KMS-11 (cell line): Measurements from ENCODE around the gene ANK3.
"Not testable (repeated sequence)": the region's sequence is repeated elsewhere in the genome, so short reads cannot be mapped to it uniquely, and the experiment has no call there.

Experiments
- H2AFZ ChIP-seq: fragments of 200-600 bp; sonication (generic); 2 replicates; pipeline ENCODE4 v1.6.1; 2016; ENCODE audit warnings: antibody characterized with exemption, mixed run types, low read depth
- H3K27ac ChIP-seq: fragments of 200-600 bp; sonication (generic); 2 replicates; pipeline ENCODE4 v1.6.1; 2016; ENCODE audit warnings: mild to moderate bottlenecking, mixed run types
- H3K27me3 ChIP-seq: fragments of 200-600 bp; sonication (generic); 2 replicates; pipeline ENCODE4 v1.6.1; 2017; ENCODE audit warnings: mild to moderate bottlenecking, low read depth, mixed run types, moderate library complexity; ENCODE audit not compliant: insufficient read depth
- H3K36me3 ChIP-seq: fragments of 200-600 bp; sonication (generic); 2 replicates; pipeline ENCODE4 v1.6.1; 2017; ENCODE audit warnings: mild to moderate bottlenecking, mixed run types; ENCODE audit not compliant: insufficient read depth
- H3K4me1 ChIP-seq: fragments of 200-600 bp; sonication (generic); 2 replicates; pipeline ENCODE4 v1.6.1; 2016; ENCODE audit warnings: mild to moderate bottlenecking, low read depth, mixed run types; ENCODE audit not compliant: poor library complexity, severe bottlenecking
- H3K4me2 ChIP-seq: fragments of 200-600 bp; sonication (generic); 2 replicates; pipeline ENCODE4 v1.7.0; 2016; ENCODE audit warnings: mild to moderate bottlenecking, mixed run types
- H3K4me3 ChIP-seq: fragments of 200-600 bp; sonication (generic); IDR thresholded peaks from 2 replicates; pipeline ENCODE4 v1.6.1; 2017; ENCODE audit warnings: low read depth, low read length, mixed read lengths; ENCODE audit not compliant: insufficient read depth
- H3K79me2 ChIP-seq: fragments of 200-600 bp; sonication (generic); 2 replicates; pipeline ENCODE4 v1.6.1; 2016; ENCODE audit warnings: low read depth, mixed run types; ENCODE audit not compliant: insufficient read depth
- H3K9ac ChIP-seq: fragments of 200-600 bp; sonication (generic); 2 replicates; pipeline ENCODE4 v1.6.1; 2016; ENCODE audit warnings: mild to moderate bottlenecking, mixed run types
- H4K20me1 ChIP-seq: fragments of 200-600 bp; sonication (generic); 2 replicates; pipeline ENCODE4 v1.6.1; 2016; ENCODE audit warnings: mild to moderate bottlenecking, mixed run types; ENCODE audit not compliant: insufficient read depth
- TF ChIP-seq, protein P1 (sequence below): fragments of 200-600 bp; sonication (generic); conservative IDR thresholded peaks from 2 replicates; pipeline ENCODE4 v1.6.1; 2017; ENCODE audit warnings: low read depth, mild to moderate bottlenecking, antibody characterized with exemption, low read length, moderate library complexity, mixed read lengths

ANK3 gene

GRCh38 chr10:60295028-60295937 lies 94.4 kb downstream of the ANK3 start:
- TF ChIP-seq, protein P1, sequence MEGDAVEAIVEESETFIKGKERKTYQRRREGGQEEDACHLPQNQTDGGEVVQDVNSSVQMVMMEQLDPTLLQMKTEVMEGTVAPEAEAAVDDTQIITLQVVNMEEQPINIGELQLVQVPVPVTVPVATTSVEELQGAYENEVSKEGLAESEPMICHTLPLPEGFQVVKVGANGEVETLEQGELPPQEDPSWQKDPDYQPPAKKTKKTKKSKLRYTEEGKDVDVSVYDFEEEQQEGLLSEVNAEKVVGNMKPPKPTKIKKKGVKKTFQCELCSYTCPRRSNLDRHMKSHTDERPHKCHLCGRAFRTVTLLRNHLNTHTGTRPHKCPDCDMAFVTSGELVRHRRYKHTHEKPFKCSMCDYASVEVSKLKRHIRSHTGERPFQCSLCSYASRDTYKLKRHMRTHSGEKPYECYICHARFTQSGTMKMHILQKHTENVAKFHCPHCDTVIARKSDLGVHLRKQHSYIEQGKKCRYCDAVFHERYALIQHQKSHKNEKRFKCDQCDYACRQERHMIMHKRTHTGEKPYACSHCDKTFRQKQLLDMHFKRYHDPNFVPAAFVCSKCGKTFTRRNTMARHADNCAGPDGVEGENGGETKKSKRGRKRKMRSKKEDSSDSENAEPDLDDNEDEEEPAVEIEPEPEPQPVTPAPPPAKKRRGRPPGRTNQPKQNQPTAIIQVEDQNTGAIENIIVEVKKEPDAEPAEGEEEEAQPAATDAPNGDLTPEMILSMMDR, result no peak
- H3K4me1 ChIP-seq, result peaks cover 69% of the 10 kb centered on the region
- H3K36me3 ChIP-seq, result no peaks in the 10 kb centered on the region
- H3K27me3 ChIP-seq, result no peaks in the 10 kb centered on the region
- no peak overlapping the region for H3K4me2 ChIP-seq
- H2AFZ ChIP-seq, result no peak overlapping the region
- H3K79me2 ChIP-seq, result peaks cover 95% of the 10 kb centered on the region
- peaks cover 76% of the 10 kb centered on the region for H4K20me1 ChIP-seq
- no peak overlapping the region for H3K27ac ChIP-seq
- H3K9ac ChIP-seq, result no peak overlapping the region; the same call in 1 of the 2 replicates
- H3K4me3 ChIP-seq, result no peak overlapping the region

DNA sequence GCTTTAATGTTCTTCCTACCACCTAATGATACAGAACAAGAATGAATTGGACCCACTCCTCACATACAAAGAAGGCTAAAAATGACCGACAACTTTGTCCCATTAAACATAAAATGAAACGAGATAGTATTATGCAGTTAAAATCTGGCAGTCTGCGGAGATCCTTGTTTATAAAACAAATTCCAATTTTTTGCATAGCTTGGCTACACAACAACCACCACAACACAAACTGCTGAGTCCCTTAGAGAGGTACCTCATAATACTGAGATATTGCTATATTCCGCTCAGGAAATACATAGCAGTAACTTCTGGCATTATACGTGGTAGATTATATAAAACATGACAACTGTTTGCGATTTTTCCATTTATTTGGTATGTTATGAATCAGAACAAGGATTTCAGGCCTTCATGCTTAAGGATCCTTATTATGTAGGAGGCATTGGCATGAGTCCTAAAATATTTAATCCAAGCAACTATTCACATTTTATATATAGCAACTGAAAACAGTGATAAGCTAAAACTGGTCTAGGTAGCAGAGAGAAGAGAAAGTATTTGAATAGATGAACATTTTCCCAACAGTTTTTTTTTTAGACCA lies 96.0 kb downstream of the ANK3 start:
- H3K27ac ChIP-seq, result no peak overlapping the region
- H3K4me1 ChIP-seq, result peaks cover 84% of the 10 kb centered on the region
- no peak overlapping the region for H2AFZ ChIP-seq
- TF ChIP-seq, protein P1, result no peak
- H3K4me2 ChIP-seq, result no peak overlapping the region
- no peak overlapping the region for H3K9ac ChIP-seq
- H3K4me3 ChIP-seq, result no peak overlapping the region
- no peaks in the 10 kb centered on the region for H3K36me3 ChIP-seq
- no peaks in the 10 kb centered on the region for H3K27me3 ChIP-seq
- H3K79me2 ChIP-seq, result peaks cover 95% of the 10 kb centered on the region
- H4K20me1 ChIP-seq, result peaks cover 67% of the 10 kb centered on the region

GRCh38 chr10:60292998-60293397 lies 96.7 kb downstream of the ANK3 start:
- TF ChIP-seq, protein P1, result no peak

GRCh38 chr10:60292536-60292935 lies 97.1 kb downstream of the ANK3 start:
- not testable (repeated sequence) for H3K27ac ChIP-seq

More at GRCh38 chr10:60292998-60293397, 96.7 kb downstream of the ANK3 start:
- Histone ChIP-seq H2AFZ (no peak overlapping the region), H3K27me3 (no peaks in the 10 kb centered on the region), H3K9ac (no peak overlapping the region), H3K27ac (no peak overlapping the region), H3K4me1 (peaks cover 91% of the 10 kb centered on the region), H3K4me2 (no peak overlapping the region), H3K36me3 (no peaks in the 10 kb centered on the region), H3K79me2 (peaks cover 95% of the 10 kb centered on the region), H4K20me1 (peaks cover 71% of the 10 kb centered on the region), H3K4me3 (no peak overlapping the region)

More at GRCh38 chr10:60292536-60292935, 97.1 kb downstream of the ANK3 start:
- H3K9ac ChIP-seq, H3K36me3 ChIP-seq, H2AFZ ChIP-seq, H3K4me2 ChIP-seq, H3K4me3 ChIP-seq, H3K27me3 ChIP-seq: not testable (repeated sequence)
- Histone ChIP-seq H3K79me2 (peaks cover 95% of the 10 kb centered on the region), H3K4me1 (peaks cover 95% of the 10 kb centered on the region), H4K20me1 (peaks cover 74% of the 10 kb centered on the region)
